Neural cell (in vitro differentiated cells): ENCODE measurements around the gene EXOC3L2. TPM values are rescaled to one million over a fixed set of nuclear protein-coding genes. Genes with fewer than 3 reads are reported as not detected.
A peak's percentile ranks its signal among the peaks of the same experiment; 100 is the strongest.

Source experiments
- H2AFZ ChIP-seq: fragments of 200-600, 300-800 bp; sonication (generic), shearing (Covaris generic); 2 replicates; pipeline ENCODE4 v1.6.0; 2014; ENCODE audit warnings: low read depth, mild to moderate bottlenecking, antibody characterized with exemption, low read length, moderate library complexity
- H3F3A ChIP-seq: fragments of 200-600 bp; shearing (Covaris generic); 2 replicates; pipeline ENCODE4 v1.6.1; 2016; ENCODE audit warnings: mild to moderate bottlenecking, moderate library complexity, mixed read lengths, antibody characterized with exemption, low read length; ENCODE audit not compliant: insufficient read depth, poor library complexity, severe bottlenecking
- H3K27ac ChIP-seq: fragments of 200-600, 300-800 bp; sonication (generic), shearing (Covaris generic); 2 replicates; pipeline ENCODE4 v1.5.1; 2014; ENCODE audit warnings: mild to moderate bottlenecking, low read length, moderate library complexity
- H3K27me3 ChIP-seq: fragments of 300-800, 200-600 bp; sonication (generic), shearing (Covaris generic); 2 replicates; pipeline ENCODE4 v1.6.0; 2014; ENCODE audit warnings: mild to moderate bottlenecking, low read depth, low read length, moderate library complexity; ENCODE audit not compliant: insufficient read depth
- H3K36me3 ChIP-seq: fragments of 300-800, 200-600 bp; sonication (generic), shearing (Covaris generic); 2 replicates; pipeline ENCODE4 v1.5.1; 2014; ENCODE audit warnings: mild to moderate bottlenecking, antibody characterized with exemption, low read length, moderate library complexity; ENCODE audit not compliant: insufficient read depth
- H3K4me2 ChIP-seq: fragments of 300-800, 200-600 bp; sonication (generic), shearing (Covaris generic); 2 replicates; pipeline ENCODE4 v1.6.0; 2014; ENCODE audit warnings: mild to moderate bottlenecking, low read length
- H3K4me3 ChIP-seq: fragments of 300-800, 200-600 bp; sonication (generic), shearing (Covaris generic); 2 replicates; pipeline ENCODE4 v1.5.1; 2014; ENCODE audit warnings: mild to moderate bottlenecking, low read length, moderate library complexity
- H3K79me2 ChIP-seq: fragments of 200-600 bp; shearing (Covaris generic); replicated peaks from 2 replicates; pipeline ENCODE4 v1.6.0; 2014; ENCODE audit warnings: mild to moderate bottlenecking, low read length, moderate library complexity; ENCODE audit not compliant: insufficient read depth
- H3K9ac ChIP-seq: fragments of 300-800, 200-600 bp; sonication (generic), shearing (Covaris generic); 2 replicates; pipeline ENCODE4 v1.6.1; 2016; ENCODE audit warnings: mild to moderate bottlenecking, low read length, mixed read lengths
- H3K9me2 ChIP-seq: fragments of 200-600 bp; shearing (Covaris generic); 2 replicates; pipeline ENCODE4 v1.6.1; 2016; ENCODE audit warnings: mild to moderate bottlenecking, low read length, mixed read lengths; ENCODE audit not compliant: insufficient read depth
- H3K9me3 ChIP-seq: fragments of 200-600, 300-800 bp; sonication (generic), shearing (Covaris generic); 2 replicates; pipeline ENCODE4 v1.6.1; 2016; ENCODE audit warnings: mild to moderate bottlenecking, mixed run types, low read length, moderate library complexity, mixed read lengths
- H4K20me1 ChIP-seq: fragments of 200-600 bp; shearing (Covaris generic); 2 replicates; pipeline ENCODE4 v1.6.1; 2016; ENCODE audit warnings: mild to moderate bottlenecking, mixed run types; ENCODE audit not compliant: insufficient read depth
- EP300 ChIP-seq: fragments of 450-650 bp; conservative IDR thresholded peaks from 2 replicates; pipeline ENCODE4 v1.6.1; 2014; ENCODE audit warnings: antibody characterized with exemption, mild to moderate bottlenecking, moderate library complexity; ENCODE audit not compliant: poor library complexity, severe bottlenecking
- EZH2 ChIP-seq: fragments of 200-600, 300-800 bp; shearing (Covaris generic), sonication (generic); IDR thresholded peaks from 2 replicates; pipeline ENCODE4 v1.6.1; 2014; ENCODE audit warnings: antibody characterized with exemption, low read length, borderline replicate concordance, mild to moderate bottlenecking; ENCODE audit not compliant: insufficient read depth, poor library complexity, severe bottlenecking
- MXI1 ChIP-seq: fragments of 450-650 bp; conservative IDR thresholded peaks from 2 replicates; pipeline ENCODE4 v1.6.1; 2014; ENCODE audit warnings: antibody characterized with exemption, mild to moderate bottlenecking; ENCODE audit not compliant: poor library complexity, severe bottlenecking
- POLR2AphosphoS5 ChIP-seq: IDR thresholded peaks from 2 replicates; pipeline ENCODE4 v1.6.1; 2012
- RAD21 ChIP-seq: fragments of 450-650 bp; conservative IDR thresholded peaks from 2 replicates; pipeline ENCODE4 v1.6.1; 2014; ENCODE audit warnings: antibody characterized with exemption, mild to moderate bottlenecking, moderate library complexity
- SMC3 ChIP-seq: fragments of 450-650 bp; conservative IDR thresholded peaks from 2 replicates; pipeline ENCODE4 v1.6.1; 2014; ENCODE audit warnings: antibody characterized with exemption, mild to moderate bottlenecking, moderate library complexity; ENCODE audit not compliant: poor library complexity
- TAF1 ChIP-seq: IDR thresholded peaks from 2 replicates; pipeline ENCODE4 v1.6.1; 2012; ENCODE audit warnings: low read depth
- polyA plus RNA-seq: library from polyadenylated mRNA; depleted of rRNA; stranded (reverse); fragments of >200 nt; gene quantifications from 2 replicates; pipeline ENCODE4 v1.2.3, GENCODE V29; 2014
- TF ChIP-seq, protein P1 (sequence below): IDR thresholded peaks from 2 replicates; pipeline ENCODE4 v1.6.1; 2012; ENCODE audit warnings: borderline replicate concordance
- TF ChIP-seq, protein P2 (sequence below): fragments of 450-650 bp; IDR thresholded peaks from 2 replicates; pipeline ENCODE4 v1.5.1; 2014; ENCODE audit warnings: antibody characterized with exemption, mild to moderate bottlenecking, moderate library complexity; ENCODE audit not compliant: poor library complexity, severe bottlenecking

EXOC3L2 gene
- polyA plus RNA-seq, 1 donor from 2014 or later, result not detected

DNA sequence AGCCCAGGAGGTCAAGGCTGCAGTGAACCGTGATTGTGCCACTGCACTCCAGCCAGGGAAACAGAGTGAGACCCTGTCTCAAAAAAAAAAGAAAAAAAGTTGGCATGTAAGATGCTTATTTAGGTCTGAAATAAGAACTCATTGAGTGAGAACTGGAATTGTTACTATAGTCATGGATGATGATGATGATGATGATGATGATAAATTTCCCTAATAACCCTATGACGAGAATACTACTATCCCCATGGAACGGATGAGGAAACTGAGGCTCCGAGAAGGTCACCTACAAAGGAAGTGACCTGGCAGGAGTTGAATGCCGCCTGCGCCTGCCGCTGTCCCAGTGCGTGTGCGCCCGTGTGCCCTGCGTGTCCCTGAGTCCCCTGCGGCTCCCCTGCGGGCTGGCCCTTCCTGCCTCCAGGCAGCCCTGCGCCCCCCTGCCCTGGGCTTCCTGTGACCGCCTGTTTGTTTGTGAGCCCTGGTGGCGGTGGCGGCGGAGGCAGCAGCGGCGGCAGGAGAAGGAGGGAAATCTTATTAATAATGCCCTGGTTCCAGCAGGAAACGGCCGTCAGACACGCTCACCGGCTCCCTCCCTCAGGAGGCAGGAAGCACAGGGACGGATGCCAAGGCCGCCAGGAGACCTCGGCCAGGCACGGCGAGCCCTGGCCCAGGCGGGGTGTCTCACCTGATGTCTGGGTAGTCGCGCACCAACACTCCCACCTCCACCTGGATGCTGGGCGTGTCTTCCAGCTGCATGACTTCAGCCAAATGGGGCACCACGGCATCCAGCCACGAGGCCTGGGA is 29.6 kb downstream of the EXOC3L2 start:
- Histone ChIP-seq H3K36me3 (no peaks in the 10 kb centered on the region), H3K4me2 (no peak overlapping the region), H3K79me2 (no peaks in the 10 kb centered on the region), H3F3A (no peaks in the 10 kb centered on the region), H3K27ac (no peak overlapping the region), H3K9ac (no peak overlapping the region), H2AFZ (no peak overlapping the region), H3K9me3 (no peaks in the 10 kb centered on the region), H4K20me1 (no peaks in the 10 kb centered on the region), H3K4me3 (peak overlapping the region; percentile 41), H3K27me3 (peaks cover 62% of the 10 kb centered on the region), H3K9me2 (no peaks in the 10 kb centered on the region)
- no peak for TF ChIP-seq POLR2AphosphoS5
- TF ChIP-seq EP300, result no peak
- TF ChIP-seq, protein P1, sequence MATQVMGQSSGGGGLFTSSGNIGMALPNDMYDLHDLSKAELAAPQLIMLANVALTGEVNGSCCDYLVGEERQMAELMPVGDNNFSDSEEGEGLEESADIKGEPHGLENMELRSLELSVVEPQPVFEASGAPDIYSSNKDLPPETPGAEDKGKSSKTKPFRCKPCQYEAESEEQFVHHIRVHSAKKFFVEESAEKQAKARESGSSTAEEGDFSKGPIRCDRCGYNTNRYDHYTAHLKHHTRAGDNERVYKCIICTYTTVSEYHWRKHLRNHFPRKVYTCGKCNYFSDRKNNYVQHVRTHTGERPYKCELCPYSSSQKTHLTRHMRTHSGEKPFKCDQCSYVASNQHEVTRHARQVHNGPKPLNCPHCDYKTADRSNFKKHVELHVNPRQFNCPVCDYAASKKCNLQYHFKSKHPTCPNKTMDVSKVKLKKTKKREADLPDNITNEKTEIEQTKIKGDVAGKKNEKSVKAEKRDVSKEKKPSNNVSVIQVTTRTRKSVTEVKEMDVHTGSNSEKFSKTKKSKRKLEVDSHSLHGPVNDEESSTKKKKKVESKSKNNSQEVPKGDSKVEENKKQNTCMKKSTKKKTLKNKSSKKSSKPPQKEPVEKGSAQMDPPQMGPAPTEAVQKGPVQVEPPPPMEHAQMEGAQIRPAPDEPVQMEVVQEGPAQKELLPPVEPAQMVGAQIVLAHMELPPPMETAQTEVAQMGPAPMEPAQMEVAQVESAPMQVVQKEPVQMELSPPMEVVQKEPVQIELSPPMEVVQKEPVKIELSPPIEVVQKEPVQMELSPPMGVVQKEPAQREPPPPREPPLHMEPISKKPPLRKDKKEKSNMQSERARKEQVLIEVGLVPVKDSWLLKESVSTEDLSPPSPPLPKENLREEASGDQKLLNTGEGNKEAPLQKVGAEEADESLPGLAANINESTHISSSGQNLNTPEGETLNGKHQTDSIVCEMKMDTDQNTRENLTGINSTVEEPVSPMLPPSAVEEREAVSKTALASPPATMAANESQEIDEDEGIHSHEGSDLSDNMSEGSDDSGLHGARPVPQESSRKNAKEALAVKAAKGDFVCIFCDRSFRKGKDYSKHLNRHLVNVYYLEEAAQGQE, result no peak
- no peak for TF ChIP-seq RAD21
- TF ChIP-seq, protein P2, sequence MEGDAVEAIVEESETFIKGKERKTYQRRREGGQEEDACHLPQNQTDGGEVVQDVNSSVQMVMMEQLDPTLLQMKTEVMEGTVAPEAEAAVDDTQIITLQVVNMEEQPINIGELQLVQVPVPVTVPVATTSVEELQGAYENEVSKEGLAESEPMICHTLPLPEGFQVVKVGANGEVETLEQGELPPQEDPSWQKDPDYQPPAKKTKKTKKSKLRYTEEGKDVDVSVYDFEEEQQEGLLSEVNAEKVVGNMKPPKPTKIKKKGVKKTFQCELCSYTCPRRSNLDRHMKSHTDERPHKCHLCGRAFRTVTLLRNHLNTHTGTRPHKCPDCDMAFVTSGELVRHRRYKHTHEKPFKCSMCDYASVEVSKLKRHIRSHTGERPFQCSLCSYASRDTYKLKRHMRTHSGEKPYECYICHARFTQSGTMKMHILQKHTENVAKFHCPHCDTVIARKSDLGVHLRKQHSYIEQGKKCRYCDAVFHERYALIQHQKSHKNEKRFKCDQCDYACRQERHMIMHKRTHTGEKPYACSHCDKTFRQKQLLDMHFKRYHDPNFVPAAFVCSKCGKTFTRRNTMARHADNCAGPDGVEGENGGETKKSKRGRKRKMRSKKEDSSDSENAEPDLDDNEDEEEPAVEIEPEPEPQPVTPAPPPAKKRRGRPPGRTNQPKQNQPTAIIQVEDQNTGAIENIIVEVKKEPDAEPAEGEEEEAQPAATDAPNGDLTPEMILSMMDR, result no peak
- no peak for TF ChIP-seq TAF1
- TF ChIP-seq MXI1, result no peak
- no peak for TF ChIP-seq SMC3
- TF ChIP-seq EZH2, result no peak

DNA sequence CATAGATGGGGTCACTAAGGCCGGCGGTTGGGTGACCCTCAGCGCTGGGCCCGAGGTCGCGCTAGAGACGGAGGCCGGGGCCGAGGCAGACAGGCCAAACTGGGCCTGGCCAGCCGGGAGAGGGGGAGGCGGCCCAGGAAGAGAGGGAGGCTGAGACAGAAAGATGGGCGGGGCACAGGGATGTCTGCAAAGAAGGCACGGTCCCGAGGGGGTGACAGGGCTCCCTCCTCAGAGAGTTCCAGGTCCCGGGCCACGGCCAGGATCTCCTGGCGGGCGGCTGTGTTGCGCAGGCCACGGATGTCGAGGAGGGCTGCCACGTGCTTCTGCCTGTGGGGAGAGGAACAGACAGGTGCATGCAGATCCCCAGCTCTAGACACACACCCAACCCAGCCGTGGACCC is 32.2 kb downstream of the EXOC3L2 start:
- no peaks in the 10 kb centered on the region for H3K36me3 ChIP-seq
- peaks cover 41% of the 10 kb centered on the region for H3K27me3 ChIP-seq
- no peak overlapping the region for H3K4me2 ChIP-seq
- H2AFZ ChIP-seq, result no peak overlapping the region
- H3K4me3 ChIP-seq, result no peak overlapping the region
- no peaks in the 10 kb centered on the region for H3F3A ChIP-seq
- no peaks in the 10 kb centered on the region for H3K79me2 ChIP-seq
- H3K27ac ChIP-seq, result no peak overlapping the region
- H3K9ac ChIP-seq, result no peak overlapping the region
- H3K9me2 ChIP-seq, result no peaks in the 10 kb centered on the region
- no peak for TF ChIP-seq TAF1
- TF ChIP-seq, protein P1, result no peak
- no peak for TF ChIP-seq POLR2AphosphoS5
- TF ChIP-seq RAD21, result no peak
- no peaks in the 10 kb centered on the region for H3K9me3 ChIP-seq
- H4K20me1 ChIP-seq, result no peaks in the 10 kb centered on the region
